HG03280 (cell line): Measurements from ENCODE around the gene RBM28.

Experiments
- ATAC-seq: cut with Tn5 transposase; IDR thresholded peaks from one replicate; pipeline ENCODE4 v1.9.1; 2021; ENCODE audit warnings: mild to moderate bottlenecking, moderate library complexity; ENCODE audit not compliant: unreplicated experiment

The RBM28 gene

DNA sequence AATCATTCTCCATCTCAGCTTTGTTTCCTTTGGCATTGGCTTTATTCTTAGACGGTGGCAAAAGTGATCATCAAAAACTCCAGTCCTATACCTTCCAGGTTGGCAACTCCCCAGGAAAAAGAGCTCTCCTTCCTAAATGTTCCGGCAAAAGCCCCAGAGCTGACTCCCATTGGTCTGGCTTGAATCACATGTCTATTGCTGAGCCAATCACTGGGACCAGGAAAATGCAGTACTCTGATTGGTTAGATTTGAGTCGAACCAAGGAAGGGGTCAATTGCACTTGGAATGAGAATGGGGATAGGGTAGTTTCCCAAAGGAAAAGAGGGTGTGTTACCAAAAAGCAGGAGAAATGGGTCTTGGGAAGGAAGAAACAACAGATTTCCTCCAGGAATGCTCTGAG, 80.3 kb downstream of the RBM28 start:
- ATAC-seq, result no peak

DNA sequence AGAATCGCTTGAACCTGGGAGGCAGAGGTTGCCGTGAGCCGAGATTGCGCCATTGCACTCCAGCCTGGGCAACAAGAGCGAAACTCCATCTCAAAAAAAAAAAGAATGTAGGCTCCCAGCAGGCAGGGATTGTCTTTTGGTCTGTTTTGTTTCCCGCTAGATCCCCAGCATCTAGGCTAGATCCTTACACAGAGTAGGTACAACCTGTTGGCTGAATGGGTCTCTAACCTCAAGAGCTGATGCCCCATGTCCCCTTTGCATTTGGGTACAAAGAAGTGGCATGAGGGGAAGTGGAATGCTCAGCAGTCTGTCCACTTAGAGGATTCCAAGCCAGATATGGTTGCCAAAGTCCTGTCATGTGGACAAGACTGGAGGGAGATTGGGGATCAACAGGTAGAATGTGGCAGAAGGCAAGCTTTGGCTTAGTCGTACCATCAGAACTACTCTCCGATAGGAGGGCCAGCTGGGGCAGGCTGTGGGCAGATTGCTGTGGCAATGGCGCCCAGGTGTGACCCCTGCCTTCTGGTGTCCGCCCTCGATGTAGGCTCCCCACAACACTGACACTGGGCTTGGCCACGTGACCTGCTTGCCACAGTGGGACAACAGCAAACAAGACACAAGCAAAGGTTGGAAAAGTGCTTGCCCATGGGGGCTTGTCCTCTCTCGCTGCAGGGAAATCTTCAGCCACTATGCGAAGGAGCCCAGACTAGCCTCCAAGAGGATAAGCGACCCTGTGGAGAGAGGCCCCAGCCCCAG, 81.3 kb downstream of the RBM28 start:
- no peak for ATAC-seq

DNA sequence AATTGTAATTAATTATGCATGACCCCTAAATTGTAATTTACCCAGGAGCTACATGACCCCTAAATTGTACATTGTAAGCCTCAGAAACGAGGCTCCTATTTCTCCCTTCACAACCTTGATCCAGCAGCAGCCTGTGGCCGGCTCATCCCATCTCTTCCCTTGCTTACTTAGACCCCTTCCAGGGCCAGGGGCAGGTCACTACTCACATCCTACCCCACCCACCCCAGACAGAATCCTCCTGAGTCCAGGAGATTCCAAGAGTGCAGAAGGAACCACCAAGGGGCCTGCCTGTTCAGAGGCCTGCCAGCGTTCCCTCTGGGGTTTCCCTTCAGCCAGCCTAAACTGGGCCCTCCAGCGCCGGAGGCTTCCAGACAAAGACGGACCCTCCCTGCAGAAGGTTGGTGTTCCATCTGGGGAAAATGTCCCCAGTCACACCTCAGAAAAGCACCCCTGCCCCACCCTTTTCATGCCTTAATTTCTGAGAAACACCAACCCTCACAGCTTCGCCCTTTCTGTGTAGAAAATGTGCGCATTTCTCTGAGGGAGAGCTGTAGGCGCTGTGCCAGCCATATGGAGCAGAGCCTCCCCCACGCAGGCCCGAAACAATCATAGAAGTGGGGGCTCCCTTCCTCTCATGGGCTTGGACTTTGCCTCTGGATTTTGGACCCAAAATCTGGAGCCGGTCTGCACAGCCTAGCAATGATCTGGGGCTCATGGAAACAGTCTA, 83.5 kb downstream of the RBM28 start:
- ATAC-seq, result no peak

DNA sequence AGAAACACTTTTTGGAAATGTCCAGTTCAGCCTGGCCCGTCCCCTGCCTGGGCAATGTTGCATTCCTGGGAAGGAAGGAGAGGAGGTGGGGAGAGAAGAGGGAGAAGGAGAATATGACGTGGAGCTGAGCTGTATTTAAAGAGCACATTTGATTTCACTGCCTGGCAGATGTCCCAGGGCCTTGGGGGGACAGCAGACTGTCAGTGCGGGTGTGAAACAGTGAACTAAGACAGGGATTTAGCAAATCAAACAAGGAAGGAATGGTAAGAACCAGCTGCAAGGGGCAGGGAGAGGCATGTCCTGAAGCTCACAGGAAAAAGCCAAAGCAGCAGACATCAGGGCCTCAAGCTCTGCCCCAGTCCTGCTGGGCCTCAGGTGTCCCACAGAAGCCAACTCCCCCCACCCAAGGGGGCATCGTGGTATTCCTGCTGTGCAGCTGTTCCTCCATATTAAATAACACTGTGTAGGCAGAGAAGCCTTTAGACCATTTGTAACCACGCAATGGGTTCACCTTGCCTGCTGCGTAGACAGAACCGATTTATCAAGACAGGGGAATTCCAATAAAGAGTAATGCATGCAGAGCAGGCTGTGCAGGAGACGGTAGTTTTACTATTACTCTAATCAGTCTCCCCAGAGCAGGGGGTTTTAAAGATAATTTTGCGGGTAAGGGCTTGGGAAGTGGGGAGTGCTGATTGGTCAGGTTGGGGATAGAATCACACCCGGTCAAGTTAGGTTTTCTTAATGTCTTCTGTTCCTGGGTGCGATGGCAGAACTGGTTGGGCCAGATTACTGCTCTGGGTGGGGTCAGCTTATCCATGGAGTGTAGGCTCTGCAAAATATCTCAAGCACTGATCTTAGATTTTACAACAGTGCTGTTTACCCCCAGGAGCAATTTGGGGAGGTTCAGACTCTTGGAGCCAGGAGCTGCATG, 84.3 kb downstream of the RBM28 start:
- no peak for ATAC-seq

DNA sequence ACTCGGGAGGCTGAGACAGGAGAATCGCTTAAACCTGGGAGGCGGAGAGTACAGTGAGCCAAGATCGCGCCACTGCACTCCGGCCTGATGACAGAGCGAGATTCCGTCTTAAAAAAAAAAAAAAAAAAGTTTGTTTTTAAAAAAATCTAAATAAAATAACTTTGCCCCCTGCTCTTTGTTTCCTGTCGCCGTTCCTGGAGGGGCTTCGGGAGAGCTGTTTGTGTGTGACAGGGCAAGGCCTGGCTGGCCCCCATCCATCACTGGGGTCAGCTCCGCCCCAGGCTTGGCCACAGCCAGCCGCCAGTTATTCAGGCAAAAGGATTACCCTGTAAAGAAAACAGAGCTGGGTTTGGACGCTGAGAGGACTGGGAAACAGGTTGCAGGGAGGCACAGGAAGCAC, 86.2 kb downstream of the RBM28 start:
- no peak for ATAC-seq

DNA sequence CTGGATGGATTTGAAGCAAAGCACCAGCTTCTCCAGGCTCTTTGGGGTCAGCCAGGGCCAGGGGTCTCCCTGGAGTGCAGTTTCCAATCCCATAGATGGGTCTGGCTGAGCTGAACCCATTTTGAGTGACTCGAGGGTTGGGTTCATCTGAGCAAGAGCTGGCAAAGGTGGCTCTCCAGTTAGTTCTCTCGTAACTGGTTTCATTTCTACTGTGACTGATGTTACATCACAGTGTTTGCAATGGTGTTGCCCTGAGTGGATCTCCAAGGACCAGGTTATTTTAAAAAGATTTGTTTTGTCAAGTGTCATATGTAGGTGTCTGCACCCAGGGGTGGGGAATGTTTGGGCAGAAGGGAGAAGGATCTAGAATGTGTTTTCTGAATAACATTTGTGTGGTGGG, 88.4 kb downstream of the RBM28 start:
- ATAC-seq, result no peak

DNA sequence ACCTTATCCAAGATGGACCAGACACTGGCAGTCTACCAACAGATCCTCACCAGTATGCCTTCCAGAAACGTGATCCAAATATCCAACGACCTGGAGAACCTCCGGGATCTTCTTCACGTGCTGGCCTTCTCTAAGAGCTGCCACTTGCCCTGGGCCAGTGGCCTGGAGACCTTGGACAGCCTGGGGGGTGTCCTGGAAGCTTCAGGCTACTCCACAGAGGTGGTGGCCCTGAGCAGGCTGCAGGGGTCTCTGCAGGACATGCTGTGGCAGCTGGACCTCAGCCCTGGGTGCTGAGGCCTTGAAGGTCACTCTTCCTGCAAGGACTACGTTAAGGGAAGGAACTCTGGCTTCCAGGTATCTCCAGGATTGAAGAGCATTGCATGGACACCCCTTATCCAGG, 89.2 kb downstream of the RBM28 start:
- ATAC-seq, result no peak

DNA sequence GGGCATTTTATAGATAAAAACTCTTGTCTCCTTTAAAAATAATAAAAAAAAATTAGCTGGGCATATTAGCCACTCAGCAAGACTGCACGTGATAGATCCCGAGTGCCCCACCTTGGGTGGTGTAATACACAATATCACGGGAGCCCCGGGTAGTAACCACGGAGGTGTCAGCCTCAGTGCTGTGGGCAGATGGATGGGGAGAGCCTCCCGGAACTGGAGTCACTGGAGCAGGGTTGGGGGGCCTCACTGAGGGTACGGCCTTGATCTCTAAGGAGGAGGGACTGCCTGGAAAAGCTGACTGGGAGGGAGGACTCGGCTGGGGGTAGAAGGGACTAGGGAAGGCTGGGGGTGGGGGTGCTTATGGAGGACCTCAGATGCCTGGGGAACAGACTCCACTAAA, 90.0 kb downstream of the RBM28 start:
- ATAC-seq, result no peak

DNA sequence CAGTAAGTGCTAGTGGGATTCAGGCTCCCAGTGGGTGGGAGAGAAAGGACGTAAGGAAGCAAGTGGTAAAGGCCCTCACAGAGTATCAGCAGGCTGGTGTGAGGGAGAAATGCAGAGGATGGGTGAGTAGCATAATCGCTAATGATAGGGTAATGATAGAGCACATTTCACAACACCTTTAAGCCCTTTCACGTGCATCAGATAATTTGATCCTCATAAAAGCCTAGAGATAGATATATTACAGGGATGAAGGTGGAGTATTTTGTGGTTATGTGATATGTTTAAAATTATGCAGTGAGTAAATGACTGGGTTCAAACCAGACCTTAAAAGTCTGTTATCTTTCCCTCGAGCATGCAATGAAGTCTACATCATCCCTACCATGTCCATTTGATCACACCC, 92.4 kb downstream of the RBM28 start:
- ATAC-seq, result no peak
